G401 (cell line): ENCODE results near the gene PSAT1. TPM values are rescaled to one million over a fixed set of nuclear protein-coding genes. Genes with fewer than 3 reads are reported as not detected.
A peak's percentile ranks its signal among the peaks of the same experiment; 100 is the strongest.

Experiments used
- DNase-seq: peaks from one replicate; pipeline ENCODE4 v3.0.0-alpha.2; 2015; ENCODE audit warnings: low spot score
- in situ Hi-C: cut with HindIII; loops from 2 replicates; pipeline ENCODE4 v1.10.0; 2016; ENCODE audit warnings: low sequenced_read_pairs, mixed read lengths
- total RNA-seq: library from RNA; depleted of rRNA; stranded (reverse); fragments of >200 nt; shearing (Covaris generic); gene quantifications from 2 replicates; pipeline ENCODE4 v1.2.3, GENCODE V29; 2014; rRNA removed

PSAT1 gene
- total RNA-seq, 1 experiment from 2014 or later, result 268 TPM

GRCh38 chr9:78354989-78355388 lies 58.1 kb downstream of the PSAT1 start:
- DNase-seq, result no peak
- in situ Hi-C loops, result no loop called here

GRCh38 chr9:78356634-78357033 lies 59.7 kb downstream of the PSAT1 start:
- DNase-seq, result no peak
- in situ Hi-C loops, result no loop called here

GRCh38 chr9:78357165-78357873 lies 60.4 kb downstream of the PSAT1 start:
- no peak for DNase-seq
- in situ Hi-C loops, result no loop called here

GRCh38 chr9:78358329-78359051 lies 61.6 kb downstream of the PSAT1 start:
- no peak for DNase-seq
- in situ Hi-C loops, result no loop called here

GRCh38 chr9:78363221-78363620 lies 66.3 kb downstream of the PSAT1 start:
- DNase-seq, result no peak
- in situ Hi-C loops, result no loop called here

- no peak for DNase-seq
- in situ Hi-C loops, result no loop called here
Measured at GRCh38 chr9:78365748-78366697, 69.1 kb downstream of the PSAT1 start.

- in situ Hi-C loops, result no loop called here
- DNase-seq, result no peak
Measured at GRCh38 chr9:78366827-78367226, 69.9 kb downstream of the PSAT1 start.

GRCh38 chr9:78368236-78368635 lies 71.3 kb downstream of the PSAT1 start:
- no peak for DNase-seq
- in situ Hi-C loops, result no loop called here

GRCh38 chr9:78369639-78370219 lies 72.8 kb downstream of the PSAT1 start:
- peak; percentile 69 for DNase-seq
- in situ Hi-C loops, result no loop called here

GRCh38 chr9:78370991-78371390 lies 74.1 kb downstream of the PSAT1 start:
- in situ Hi-C loops, result no loop called here
- DNase-seq, result no peak

- in situ Hi-C loops, result no loop called here
- no peak for DNase-seq
Measured at GRCh38 chr9:78371981-78372380, 75.1 kb downstream of the PSAT1 start.

Other genes starting within 250 kb of the PSAT1 start
- gene CEP78, start 61.0 kb upstream of the PSAT1 start, total RNA-seq, result 86.5 and 109 TPM in 2 replicates